Measurements from ENCODE around the gene PIGU.

GRCh38 chr20:34632870-34633452, 43.9 kb downstream of the PIGU start:
- TF ChIP-seq CTCF (IDR thresholded peaks at IDR 0.05) (no peak), POLR2A (IDR thresholded peaks at IDR 0.05) (no peak), POLR2AphosphoS5 (IDR thresholded peaks at IDR 0.05) (no peak)
